MM.1S (cell line): ENCODE data around the gene SH2D1B.

Experiments
- DNase-seq: peaks from one replicate; pipeline ENCODE4 v3.0.0-alpha.2; 2015
- H2AFZ ChIP-seq: fragments of 300-600 bp; sonication (generic); 2 replicates; pipeline ENCODE4 v1.6.0; 2016; ENCODE audit warnings: antibody characterized with exemption, low read length
- H3F3A ChIP-seq: fragments of 300-600 bp; sonication (generic); 2 replicates; pipeline ENCODE4 v1.6.1; 2016; ENCODE audit warnings: mild to moderate bottlenecking, antibody characterized with exemption, low read length, moderate library complexity, mixed read lengths; ENCODE audit not compliant: insufficient read depth
- H3K27ac ChIP-seq: fragments of 300-600 bp; sonication (generic); 2 replicates; pipeline ENCODE4 v1.5.1; 2016; ENCODE audit warnings: mild to moderate bottlenecking, low read length
- H3K27me3 ChIP-seq: fragments of 300-600 bp; sonication (generic); replicated peaks from 2 replicates; pipeline ENCODE4 v1.6.0; 2016; ENCODE audit warnings: low read length; ENCODE audit not compliant: insufficient read depth
- H3K36me3 ChIP-seq: fragments of 300-600 bp; sonication (generic); replicated peaks from 2 replicates; pipeline ENCODE4 v1.6.1; 2016; ENCODE audit warnings: mild to moderate bottlenecking, low read length, mixed read lengths; ENCODE audit not compliant: insufficient read depth
- H3K4me1 ChIP-seq: fragments of 300-600 bp; sonication (generic); 2 replicates; pipeline ENCODE4 v1.6.1; 2016; ENCODE audit warnings: low read length, mixed read lengths
- H3K4me2 ChIP-seq: fragments of 300-600 bp; sonication (generic); 2 replicates; pipeline ENCODE4 v1.6.0; 2016; ENCODE audit warnings: low read depth, low read length
- H3K4me3 ChIP-seq: fragments of 300-600 bp; sonication (generic); 2 replicates; pipeline ENCODE4 v1.5.1; 2016; ENCODE audit warnings: low read length, mixed read lengths
- H3K79me2 ChIP-seq: fragments of 300-600 bp; sonication (generic); 2 replicates; pipeline ENCODE4 v1.6.1; 2016; ENCODE audit warnings: mixed run types, low read length, mixed read lengths
- H3K9ac ChIP-seq: fragments of 300-600 bp; sonication (generic); 2 replicates; pipeline ENCODE4 v1.6.1; 2016; ENCODE audit warnings: low read length, mixed read lengths
- H3K9me2 ChIP-seq: fragments of 300-600 bp; sonication (generic); replicated peaks from 2 replicates; pipeline ENCODE4 v1.6.1; 2016; ENCODE audit warnings: mild to moderate bottlenecking, low read length, mixed read lengths; ENCODE audit not compliant: insufficient read depth
- H3K9me3 ChIP-seq: fragments of 300-600 bp; sonication (generic); replicated peaks from 2 replicates; pipeline ENCODE4 v1.6.1; 2016; ENCODE audit warnings: mild to moderate bottlenecking, low read length, mixed read lengths; ENCODE audit not compliant: insufficient read depth
- H4K20me1 ChIP-seq: fragments of 300-600 bp; sonication (generic); 2 replicates; pipeline ENCODE4 v1.6.1; 2016; ENCODE audit warnings: mild to moderate bottlenecking, low read length, moderate library complexity, mixed read lengths; ENCODE audit not compliant: insufficient read depth
- EZH2 ChIP-seq: fragments of 300-600 bp; sonication (generic); optimal IDR thresholded peaks from 2 replicates; pipeline ENCODE3; 2017; ENCODE audit warnings: low read depth, mild to moderate bottlenecking, antibody characterized with exemption, low read length, mixed read lengths
- EZH2phosphoT487 ChIP-seq: fragments of 300-600 bp; sonication (generic); IDR thresholded peaks from 2 replicates; pipeline ENCODE4 v1.6.1; 2018; ENCODE audit warnings: antibody characterized with exemption, low read length
- TF ChIP-seq, protein P1 (sequence below): fragments of 300-600 bp; sonication (generic); IDR thresholded peaks from 2 replicates; pipeline ENCODE4 v1.5.1; 2016; ENCODE audit warnings: antibody characterized with exemption, low read length, mixed read lengths

The SH2D1B gene

DNA sequence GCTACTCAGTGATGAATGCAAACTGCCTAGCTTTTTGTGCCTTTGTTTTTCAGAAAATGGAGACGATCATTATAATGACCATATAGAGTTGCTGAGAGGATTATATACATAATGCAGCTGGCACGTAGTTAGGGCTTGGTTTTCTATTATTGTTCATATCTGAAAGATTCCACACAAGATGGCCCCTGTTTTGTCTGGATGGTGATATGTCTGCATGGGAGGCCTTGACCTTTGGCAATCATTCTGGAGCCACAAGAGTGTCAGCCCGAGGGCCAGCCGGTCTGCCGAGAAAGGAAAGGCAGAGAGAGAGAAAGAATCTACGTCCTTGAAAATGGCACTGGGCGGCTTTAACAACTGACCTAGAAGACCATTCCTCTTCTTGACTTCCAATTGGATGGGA, 5.7 kb upstream of the SH2D1B start:
- no peak overlapping the region for H3K9ac ChIP-seq
- H3K4me3 ChIP-seq, result no peak overlapping the region
- no peak for TF ChIP-seq EZH2
- no peak for TF ChIP-seq EZH2phosphoT487
- TF ChIP-seq, protein P1, sequence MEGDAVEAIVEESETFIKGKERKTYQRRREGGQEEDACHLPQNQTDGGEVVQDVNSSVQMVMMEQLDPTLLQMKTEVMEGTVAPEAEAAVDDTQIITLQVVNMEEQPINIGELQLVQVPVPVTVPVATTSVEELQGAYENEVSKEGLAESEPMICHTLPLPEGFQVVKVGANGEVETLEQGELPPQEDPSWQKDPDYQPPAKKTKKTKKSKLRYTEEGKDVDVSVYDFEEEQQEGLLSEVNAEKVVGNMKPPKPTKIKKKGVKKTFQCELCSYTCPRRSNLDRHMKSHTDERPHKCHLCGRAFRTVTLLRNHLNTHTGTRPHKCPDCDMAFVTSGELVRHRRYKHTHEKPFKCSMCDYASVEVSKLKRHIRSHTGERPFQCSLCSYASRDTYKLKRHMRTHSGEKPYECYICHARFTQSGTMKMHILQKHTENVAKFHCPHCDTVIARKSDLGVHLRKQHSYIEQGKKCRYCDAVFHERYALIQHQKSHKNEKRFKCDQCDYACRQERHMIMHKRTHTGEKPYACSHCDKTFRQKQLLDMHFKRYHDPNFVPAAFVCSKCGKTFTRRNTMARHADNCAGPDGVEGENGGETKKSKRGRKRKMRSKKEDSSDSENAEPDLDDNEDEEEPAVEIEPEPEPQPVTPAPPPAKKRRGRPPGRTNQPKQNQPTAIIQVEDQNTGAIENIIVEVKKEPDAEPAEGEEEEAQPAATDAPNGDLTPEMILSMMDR, result no peak
- H2AFZ ChIP-seq, result no peak overlapping the region
- H3K9me2 ChIP-seq, result no peaks in the 10 kb centered on the region
- no peaks in the 10 kb centered on the region for H3F3A ChIP-seq
- H3K27me3 ChIP-seq, result no peaks in the 10 kb centered on the region
- H3K4me1 ChIP-seq, result peaks cover 13% of the 10 kb centered on the region
- DNase-seq, result no peak
- no peak overlapping the region for H3K27ac ChIP-seq
- no peaks in the 10 kb centered on the region for H4K20me1 ChIP-seq
- H3K4me2 ChIP-seq, result no peak overlapping the region
- no peaks in the 10 kb centered on the region for H3K36me3 ChIP-seq
- no peaks in the 10 kb centered on the region for H3K9me3 ChIP-seq
- no peaks in the 10 kb centered on the region for H3K79me2 ChIP-seq

DNA sequence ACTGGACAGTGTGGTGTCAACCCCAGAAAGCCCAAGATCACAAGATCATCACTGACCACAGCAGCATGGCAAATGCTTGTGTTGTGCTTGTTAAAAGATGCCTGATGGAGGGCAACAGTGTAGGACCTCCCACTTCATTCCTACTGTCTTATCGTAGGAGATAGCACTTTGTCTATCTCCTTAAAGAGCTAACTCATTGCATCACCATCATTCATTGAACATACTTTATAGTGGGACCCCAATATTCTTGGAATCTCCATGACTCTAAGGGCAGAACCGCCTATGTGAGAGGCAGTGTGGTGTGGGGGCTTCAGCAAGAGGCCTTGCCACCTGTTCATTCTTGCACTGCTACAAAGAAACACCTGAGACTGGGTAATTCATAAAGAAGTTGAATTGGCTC, 5.0 kb upstream of the SH2D1B start:
- H2AFZ ChIP-seq, result no peak overlapping the region
- no peaks in the 10 kb centered on the region for H3K27me3 ChIP-seq
- no peaks in the 10 kb centered on the region for H3K79me2 ChIP-seq
- TF ChIP-seq EZH2 (no peak), EZH2phosphoT487 (no peak)
- TF ChIP-seq, protein P1, result no peak
- no peaks in the 10 kb centered on the region for H3K9me3 ChIP-seq
- H3K9ac ChIP-seq, result no peak overlapping the region
- no peaks in the 10 kb centered on the region for H3F3A ChIP-seq
- H3K4me3 ChIP-seq, result no peak overlapping the region
- H3K27ac ChIP-seq, result no peak overlapping the region
- no peaks in the 10 kb centered on the region for H3K9me2 ChIP-seq
- no peak for DNase-seq
- peaks cover 9% of the 10 kb centered on the region for H3K4me1 ChIP-seq
- H3K4me2 ChIP-seq, result no peak overlapping the region
- no peaks in the 10 kb centered on the region for H3K36me3 ChIP-seq
- H4K20me1 ChIP-seq, result no peaks in the 10 kb centered on the region

DNA sequence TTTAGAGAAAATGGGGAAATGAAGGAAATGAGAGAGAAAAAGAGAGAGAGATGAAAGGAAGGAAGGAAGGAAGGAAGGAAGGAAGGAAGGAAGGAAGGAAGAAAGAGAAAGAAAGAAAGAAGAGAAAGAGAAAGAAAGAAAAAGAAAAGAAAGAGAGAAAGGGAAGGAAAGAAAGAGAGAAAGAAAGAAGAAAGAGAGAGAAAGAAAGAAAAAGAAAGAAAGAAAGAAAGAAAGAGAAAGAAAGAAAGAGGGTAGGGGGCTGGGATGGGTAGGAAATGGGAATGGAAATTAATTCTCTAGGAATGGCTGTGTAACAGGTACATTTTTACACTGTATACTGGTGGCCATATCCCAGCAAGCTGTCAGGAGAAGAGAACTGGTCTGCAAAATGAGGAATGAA, 4.3 kb upstream of the SH2D1B start:
- Histone ChIP-seq H3K36me3 (no peaks in the 10 kb centered on the region), H3K4me3 (no peak overlapping the region), H3K9ac (no peak overlapping the region), H3K4me2 (no peak overlapping the region), H3K27ac (no peak overlapping the region), H4K20me1 (no peaks in the 10 kb centered on the region), H3F3A (no peaks in the 10 kb centered on the region), H3K9me2 (no peaks in the 10 kb centered on the region), H3K79me2 (no peaks in the 10 kb centered on the region), H3K4me1 (peaks cover 2% of the 10 kb centered on the region), H3K27me3 (no peaks in the 10 kb centered on the region), H2AFZ (no peak overlapping the region), H3K9me3 (no peaks in the 10 kb centered on the region)
- TF ChIP-seq EZH2phosphoT487 (no peak), EZH2 (no peak)
- TF ChIP-seq, protein P1, result no peak
- no peak for DNase-seq
